GM18868 (cell line): ENCODE results near the gene S100A8.

ENCODE experiments used
- ATAC-seq: cut with Tn5 transposase; IDR thresholded peaks from one replicate; pipeline ENCODE4 v1.9.1; 2021; ENCODE audit warnings: mild to moderate bottlenecking, moderate library complexity; ENCODE audit not compliant: unreplicated experiment

The S100A8 gene

GRCh38 chr1:153364156-153364555 lies 26.7 kb downstream of the S100A8 start:
- no peak for ATAC-seq

GRCh38 chr1:153363641-153364040 lies 27.2 kb downstream of the S100A8 start:
- ATAC-seq, result no peak

GRCh38 chr1:153362187-153362775 lies 28.6 kb downstream of the S100A8 start:
- no peak for ATAC-seq

GRCh38 chr1:153361480-153362109 lies 29.3 kb downstream of the S100A8 start:
- no peak for ATAC-seq

GRCh38 chr1:153360592-153361479 lies 30.0 kb downstream of the S100A8 start:
- ATAC-seq, result no peak

GRCh38 chr1:153360190-153360589 lies 30.7 kb downstream of the S100A8 start:
- no peak for ATAC-seq

GRCh38 chr1:153359241-153359640 lies 31.6 kb downstream of the S100A8 start:
- no peak for ATAC-seq

GRCh38 chr1:153358691-153358975 lies 32.2 kb downstream of the S100A8 start:
- ATAC-seq, result no peak

- no peak for ATAC-seq
Observed at GRCh38 chr1:153357853-153358690, 32.8 kb downstream of the S100A8 start, which contains the start of gene S100A9. S100A9 (plus strand) TSS chr1:153357854; CDS start chr1:153358284, 430 bp downstream.

- ATAC-seq, result no peak
Observed at GRCh38 chr1:153357076-153357852, 33.6 kb downstream of the S100A8 start.

- ATAC-seq, result no peak
Observed at GRCh38 chr1:153356392-153357075, 34.3 kb downstream of the S100A8 start.

GRCh38 chr1:153355445-153356071 lies 35.3 kb downstream of the S100A8 start:
- peak; percentile 63 for ATAC-seq

GRCh38 chr1:153354515-153355193 lies 36.2 kb downstream of the S100A8 start:
- ATAC-seq, result no peak

- no peak for ATAC-seq
Observed at GRCh38 chr1:153353226-153353947, 37.5 kb downstream of the S100A8 start.

- ATAC-seq, result no peak
Observed at GRCh38 chr1:153352523-153352922, 38.4 kb downstream of the S100A8 start.

GRCh38 chr1:153350321-153350957 lies 40.4 kb downstream of the S100A8 start:
- no peak for ATAC-seq
